Measurements from ENCODE around the gene KRTAP5-7.

- TF ChIP-seq EZH2 (IDR thresholded peaks at IDR 0.05; ENCODE audit: borderline replicate concordance, low read length) = no peak
- TF ChIP-seq, protein P1, sequence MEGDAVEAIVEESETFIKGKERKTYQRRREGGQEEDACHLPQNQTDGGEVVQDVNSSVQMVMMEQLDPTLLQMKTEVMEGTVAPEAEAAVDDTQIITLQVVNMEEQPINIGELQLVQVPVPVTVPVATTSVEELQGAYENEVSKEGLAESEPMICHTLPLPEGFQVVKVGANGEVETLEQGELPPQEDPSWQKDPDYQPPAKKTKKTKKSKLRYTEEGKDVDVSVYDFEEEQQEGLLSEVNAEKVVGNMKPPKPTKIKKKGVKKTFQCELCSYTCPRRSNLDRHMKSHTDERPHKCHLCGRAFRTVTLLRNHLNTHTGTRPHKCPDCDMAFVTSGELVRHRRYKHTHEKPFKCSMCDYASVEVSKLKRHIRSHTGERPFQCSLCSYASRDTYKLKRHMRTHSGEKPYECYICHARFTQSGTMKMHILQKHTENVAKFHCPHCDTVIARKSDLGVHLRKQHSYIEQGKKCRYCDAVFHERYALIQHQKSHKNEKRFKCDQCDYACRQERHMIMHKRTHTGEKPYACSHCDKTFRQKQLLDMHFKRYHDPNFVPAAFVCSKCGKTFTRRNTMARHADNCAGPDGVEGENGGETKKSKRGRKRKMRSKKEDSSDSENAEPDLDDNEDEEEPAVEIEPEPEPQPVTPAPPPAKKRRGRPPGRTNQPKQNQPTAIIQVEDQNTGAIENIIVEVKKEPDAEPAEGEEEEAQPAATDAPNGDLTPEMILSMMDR (IDR thresholded peaks at IDR 0.05; ENCODE audit: low read length) = no peak
These were observed 41.8 kb downstream of the KRTAP5-7 start for GRCh38 chr11:71568704-71569349.

Data from OCI-LY1 (cell line).